ENCODE measurements around the gene TM9SF2. TPM values are rescaled to one million over a fixed set of nuclear protein-coding genes. Genes with fewer than 3 reads are reported as not detected.

Gene TM9SF2
- polyA plus RNA-seq, 2 of the 4 experiments (the other 2 are of a cell fraction) = 58.8 to 114 TPM

DNA sequence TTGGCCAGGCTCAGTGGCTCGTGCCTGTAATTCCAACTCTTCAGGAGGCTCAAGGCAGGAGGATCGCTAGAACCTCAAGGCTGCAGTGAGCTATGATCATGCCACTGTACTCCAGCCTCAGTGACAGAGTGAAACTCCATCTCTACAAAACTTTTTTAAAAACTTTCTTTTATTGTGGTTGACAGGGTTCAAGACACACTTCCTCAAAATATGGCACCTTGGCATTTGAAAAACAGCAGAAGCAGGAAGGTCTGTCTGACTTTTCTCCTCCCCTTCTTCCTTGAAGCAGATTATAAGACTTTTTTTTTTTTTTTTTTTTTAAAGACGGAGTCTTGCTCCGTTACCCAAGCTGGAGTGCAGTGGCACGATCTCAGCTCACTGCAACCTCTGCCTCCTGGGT lies 100.3 kb downstream of the TM9SF2 start:
- TF ChIP-seq NR3C1 (IDR thresholded peaks at IDR 0.05) (no peak), TP53 (CRISPR knock-in tag; IDR thresholded peaks at IDR 0.05) (no peak), RCOR1 (IDR thresholded peaks at IDR 0.05; ENCODE audit: low read depth, low read length) (no peak), MAFK (IDR thresholded peaks at IDR 0.05; ENCODE audit: partially characterized antibody) (no peak), HDAC2 (IDR thresholded peaks at IDR 0.05) (no peak), POLR2A (IDR thresholded peaks at IDR 0.05; ENCODE audit: low read length) (no peak), JUNB (IDR thresholded peaks at IDR 0.05) (no peak), ESRRA (IDR thresholded peaks at IDR 0.05; ENCODE audit: borderline replicate concordance, low read length) (no peak), SMC3 (IDR thresholded peaks at IDR 0.05) (no peak), ZFP36 (IDR thresholded peaks at IDR 0.05; ENCODE audit: borderline replicate concordance, partially characterized antibody) (no peak), CBX2 (IDR thresholded peaks at IDR 0.05; ENCODE audit: borderline replicate concordance, low read depth) (no peak), EP300 (IDR thresholded peaks at IDR 0.05) (no peak), ZNF302 (CRISPR knock-in tag; IDR thresholded peaks at IDR 0.05) (no peak), HOXB13 (CRISPR knock-in tag; IDR thresholded peaks at IDR 0.05; ENCODE audit: low read depth) (no peak)
- TF ChIP-seq, protein P1, sequence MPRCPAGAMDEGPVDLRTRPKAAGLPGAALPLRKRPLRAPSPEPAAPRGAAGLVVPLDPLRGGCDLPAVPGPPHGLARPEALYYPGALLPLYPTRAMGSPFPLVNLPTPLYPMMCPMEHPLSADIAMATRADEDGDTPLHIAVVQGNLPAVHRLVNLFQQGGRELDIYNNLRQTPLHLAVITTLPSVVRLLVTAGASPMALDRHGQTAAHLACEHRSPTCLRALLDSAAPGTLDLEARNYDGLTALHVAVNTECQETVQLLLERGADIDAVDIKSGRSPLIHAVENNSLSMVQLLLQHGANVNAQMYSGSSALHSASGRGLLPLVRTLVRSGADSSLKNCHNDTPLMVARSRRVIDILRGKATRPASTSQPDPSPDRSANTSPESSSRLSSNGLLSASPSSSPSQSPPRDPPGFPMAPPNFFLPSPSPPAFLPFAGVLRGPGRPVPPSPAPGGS (IDR thresholded peaks at IDR 0.05) = no peak
- TF ChIP-seq, protein P2, sequence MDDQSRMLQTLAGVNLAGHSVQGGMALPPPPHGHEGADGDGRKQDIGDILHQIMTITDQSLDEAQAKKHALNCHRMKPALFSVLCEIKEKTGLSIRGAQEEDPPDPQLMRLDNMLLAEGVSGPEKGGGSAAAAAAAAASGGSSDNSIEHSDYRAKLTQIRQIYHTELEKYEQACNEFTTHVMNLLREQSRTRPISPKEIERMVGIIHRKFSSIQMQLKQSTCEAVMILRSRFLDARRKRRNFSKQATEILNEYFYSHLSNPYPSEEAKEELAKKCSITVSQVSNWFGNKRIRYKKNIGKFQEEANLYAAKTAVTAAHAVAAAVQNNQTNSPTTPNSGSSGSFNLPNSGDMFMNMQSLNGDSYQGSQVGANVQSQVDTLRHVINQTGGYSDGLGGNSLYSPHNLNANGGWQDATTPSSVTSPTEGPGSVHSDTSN (IDR thresholded peaks at IDR 0.05) = no peak
- Histone ChIP-seq H3K4me2 (no peak overlapping the region), H3K27ac (no peak overlapping the region), H3K4me3 (no peak overlapping the region), H3K9me3 (no peaks in the 10 kb centered on the region), H3K4me1 (peaks cover 5% of the 10 kb centered on the region; the same call in 1 of the 3 replicates)
- ChIA-PET CTCF (no interaction called here), POLR2A (no interaction called here)
- ATAC-seq (no peak), DNase-seq (ENCODE audit: low read depth in 1 of 2, low spot score in 1 of 2) (no peak), FAIRE-seq (no peak)
- WGBS (ENCODE audit: missing lambda C conversion rate) = 60% methylated on average over 4 of the region's 5 CpGs

DNA sequence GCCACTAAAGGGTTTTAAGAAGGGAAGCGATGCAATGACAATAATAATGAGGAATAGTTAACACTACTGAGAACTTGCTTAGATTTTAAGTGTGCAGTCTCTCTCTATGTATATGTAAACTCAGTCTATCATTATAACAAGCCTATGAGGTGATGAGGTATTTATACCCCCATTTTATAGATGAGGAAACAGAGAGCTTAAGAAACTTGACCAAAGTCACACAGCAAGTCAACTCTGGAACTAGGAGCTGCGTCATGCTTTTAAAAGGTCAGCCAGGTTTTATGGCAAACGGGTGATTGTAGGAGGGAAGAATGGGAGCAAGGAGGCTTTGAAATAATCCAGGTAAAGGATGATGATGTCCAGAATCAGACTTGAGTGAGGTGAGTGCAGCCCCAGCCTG lies 103.4 kb downstream of the TM9SF2 start:
- H3K4me1 ChIP-seq = peaks cover 5% of the 10 kb centered on the region; the same call in 1 of the 3 replicates
- no peak for DNase-seq (ENCODE audit: low read depth in 1 of 2, low spot score in 1 of 2)
- H3K9me3 ChIP-seq = no peaks in the 10 kb centered on the region
- no peak for FAIRE-seq
- 92% methylated on average over 3 of the region's 3 CpGs for WGBS (ENCODE audit: missing lambda C conversion rate)
- H3K4me3 ChIP-seq = no peak overlapping the region
- POLR2A ChIA-PET = no interaction called here
- CTCF ChIA-PET = no interaction called here
- no peak overlapping the region for H3K4me2 ChIP-seq
- ATAC-seq = no peak
- TF ChIP-seq PHF8 (IDR thresholded peaks at IDR 0.05; ENCODE audit: borderline replicate concordance, low read depth) = no peak
- TF ChIP-seq, protein P3, sequence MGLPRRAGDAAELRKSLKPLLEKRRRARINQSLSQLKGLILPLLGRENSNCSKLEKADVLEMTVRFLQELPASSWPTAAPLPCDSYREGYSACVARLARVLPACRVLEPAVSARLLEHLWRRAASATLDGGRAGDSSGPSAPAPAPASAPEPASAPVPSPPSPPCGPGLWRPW (IDR thresholded peaks at IDR 0.05) = no peak
- no peak for TF ChIP-seq RFX5 (IDR thresholded peaks at IDR 0.05)
- TF ChIP-seq NFE2L2 (conservative IDR thresholded peaks at IDR 0.05; ENCODE audit: low read length) = no peak
- TF ChIP-seq, protein P4, sequence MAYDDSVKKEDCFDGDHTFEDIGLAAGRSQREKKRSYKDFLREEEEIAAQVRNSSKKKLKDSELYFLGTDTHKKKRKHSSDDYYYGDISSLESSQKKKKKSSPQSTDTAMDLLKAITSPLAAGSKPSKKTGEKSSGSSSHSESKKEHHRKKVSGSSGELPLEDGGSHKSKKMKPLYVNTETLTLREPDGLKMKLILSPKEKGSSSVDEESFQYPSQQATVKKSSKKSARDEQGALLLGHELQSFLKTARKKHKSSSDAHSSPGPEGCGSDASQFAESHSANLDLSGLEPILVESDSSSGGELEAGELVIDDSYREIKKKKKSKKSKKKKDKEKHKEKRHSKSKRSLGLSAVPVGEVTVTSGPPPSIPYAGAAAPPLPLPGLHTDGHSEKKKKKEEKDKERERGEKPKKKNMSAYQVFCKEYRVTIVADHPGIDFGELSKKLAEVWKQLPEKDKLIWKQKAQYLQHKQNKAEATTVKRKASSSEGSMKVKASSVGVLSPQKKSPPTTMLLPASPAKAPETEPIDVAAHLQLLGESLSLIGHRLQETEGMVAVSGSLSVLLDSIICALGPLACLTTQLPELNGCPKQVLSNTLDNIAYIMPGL (CRISPR knock-in tag; IDR thresholded peaks at IDR 0.05; ENCODE audit: borderline replicate concordance) = no peak
- TF ChIP-seq POLR2AphosphoS2 (conservative IDR thresholded peaks at IDR 0.05; ENCODE audit: low read length) = no peak
- TF ChIP-seq NR3C1 (IDR thresholded peaks at IDR 0.05) = no peak
- H3K27ac ChIP-seq = no peak overlapping the region
